CD14-positive monocyte (primary cell): Measurements from ENCODE around the gene PAFAH2. TPM values are rescaled to one million over a fixed set of nuclear protein-coding genes. Genes with fewer than 3 reads are reported as not detected.
A peak's percentile ranks its signal among the peaks of the same experiment; 100 is the strongest.

Experiments
- DNase-seq, 3 donors: peaks; one replicate each; pipeline ENCODE4 v3.0.0-alpha.2; 2011 to 2022
- H2AFZ ChIP-seq: 2 replicates; pipeline ENCODE4 v1.6.0; 2012; ENCODE audit warnings: mild to moderate bottlenecking, low read depth, low read length, inconsistent platforms; ENCODE audit not compliant: insufficient read depth, poor library complexity, severe bottlenecking
- H3K27ac ChIP-seq, 2 donors: 1 replicate in 1 of 2; 2 replicates in 1 of 2; pipeline ENCODE4 v1.5.1; 2012 to 2013; ENCODE audit warnings: low read length in 2 of 2, control low read depth in 1 of 2, inconsistent platforms in 1 of 2, low read depth in 1 of 2, mild to moderate bottlenecking in 1 of 2
- H3K27me3 ChIP-seq, 2 donors: one replicate each; pipeline versions ENCODE4 v1.6.0 to v1.6.1; 2011 to 2013; ENCODE audit warnings: low read length in 2 of 2; ENCODE audit not compliant: control insufficient read depth in 2 of 2, insufficient read depth in 2 of 2
- H3K36me3 ChIP-seq, 2 donors: replicated peaks in 1 of 2; 1 replicate in 1 of 2; 2 replicates in 1 of 2; pipeline versions ENCODE4 v1.5.1 to v1.6.1; 2012 to 2013; ENCODE audit warnings: low read length in 2 of 2, control low read depth in 1 of 2, inconsistent platforms in 1 of 2, mild to moderate bottlenecking in 1 of 2; ENCODE audit not compliant: insufficient read depth in 2 of 2, control insufficient read depth in 1 of 2
- H3K4me1 ChIP-seq, 2 donors: 1 replicate in 1 of 2; 2 replicates in 1 of 2; pipeline versions ENCODE4 v1.5.1 to v1.6.1; 2012 to 2013; ENCODE audit warnings: low read length in 2 of 2, control low read depth in 1 of 2, inconsistent platforms in 1 of 2, mild to moderate bottlenecking in 1 of 2, moderate library complexity in 1 of 2; ENCODE audit not compliant: insufficient read depth in 2 of 2, control insufficient read depth in 1 of 2
- H3K4me2 ChIP-seq: replicated peaks from 2 replicates; pipeline ENCODE3; 2012; ENCODE audit warnings: low read length, moderate library complexity, mild to moderate bottlenecking; ENCODE audit not compliant: poor library complexity, severe bottlenecking; ENCODE audit errors: extremely low read depth
- H3K4me3 ChIP-seq, 3 experiments: fragments of 200-600 bp in 1 of 3; sonication (generic) in 1 of 3; replicated peaks in 1 of 3; 1 replicate in 2 of 3; 2 replicates in 1 of 3; pipeline ENCODE4 v1.5.1; 2011 to 2013; ENCODE audit warnings: low read length in 3 of 3, mild to moderate bottlenecking in 3 of 3, control low read depth in 2 of 3, low read depth in 2 of 3, inconsistent platforms in 1 of 3, moderate library complexity in 1 of 3
- H3K79me2 ChIP-seq: 2 replicates; pipeline ENCODE4 v1.6.0; 2012; ENCODE audit warnings: mild to moderate bottlenecking, control low read depth, inconsistent platforms, low read length, moderate library complexity; ENCODE audit not compliant: insufficient read depth
- H3K9ac ChIP-seq: 2 replicates; pipeline ENCODE4 v1.6.0; 2017; ENCODE audit warnings: low read length, mild to moderate bottlenecking; ENCODE audit not compliant: insufficient read depth, poor library complexity, severe bottlenecking
- H3K9me3 ChIP-seq, 2 donors: replicated peaks in 1 of 2; 1 replicate in 1 of 2; 2 replicates in 1 of 2; pipeline versions ENCODE4 v1.5.1 to v1.6.1; 2012 to 2013; ENCODE audit warnings: low read length in 2 of 2, control low read depth in 1 of 2; ENCODE audit not compliant: control insufficient read depth in 1 of 2, insufficient read depth in 1 of 2
- H4K20me1 ChIP-seq: 2 replicates; pipeline ENCODE4 v1.6.0; 2012; ENCODE audit warnings: mild to moderate bottlenecking, low read length, control low read depth, moderate library complexity; ENCODE audit not compliant: insufficient read depth
- H3K27ac Mint-ChIP-seq, 7 donors: one replicate each; pipeline ENCODE4 v1.8.0; 2020; ENCODE audit warnings: mild to moderate bottlenecking in 7 of 7, mixed read lengths in 7 of 7, moderate library complexity in 6 of 7, inconsistent platforms in 2 of 7
- H3K27me3 Mint-ChIP-seq, 3 donors: one replicate each; pipeline ENCODE4 v1.8.0; 2021 to 2022; ENCODE audit warnings: low read depth in 3 of 3, mild to moderate bottlenecking in 3 of 3, mixed read lengths in 3 of 3, moderate library complexity in 3 of 3, inconsistent platforms in 1 of 3
- H3K36me3 Mint-ChIP-seq, 2 donors: one replicate each; pipeline ENCODE4 v1.8.0; 2020; ENCODE audit warnings: mixed read lengths in 2 of 2, inconsistent platforms in 1 of 2, mild to moderate bottlenecking in 1 of 2
- H3K4me1 Mint-ChIP-seq: one replicate; pipeline ENCODE4 v1.8.0; 2020; ENCODE audit warnings: mild to moderate bottlenecking, mixed read lengths
- H3K4me3 Mint-ChIP-seq, 2 donors: one replicate each; pipeline ENCODE4 v1.8.0; 2020; ENCODE audit warnings: mild to moderate bottlenecking in 2 of 2, mixed read lengths in 2 of 2, moderate library complexity in 1 of 2
- H3K9me3 Mint-ChIP-seq, 7 donors: one replicate each; pipeline ENCODE4 v1.8.0; 2020 to 2022; ENCODE audit warnings: mixed read lengths in 7 of 7, mild to moderate bottlenecking in 6 of 7, moderate library complexity in 6 of 7, inconsistent platforms in 2 of 7
- WGBS: methylation state at CpG from one replicate; pipeline ENCODE4 v1.1.5; 2013; ENCODE audit warnings: missing lambda C conversion rate; ENCODE audit not compliant: insufficient coverage; 5-methylcytosine and 5-hydroxymethylcytosine counted together
- intact Hi-C, 2 donors: fragments of 100-400 bp; cut with micrococcal nuclease; formaldehyde crosslinking; loops; one replicate each; pipeline versions ENCODE4 v1.15.0 to v1.15.1; 2023
- polyA plus RNA-seq, 3 donors: library from polyadenylated mRNA; depleted of rRNA in 1 of 3; unstranded in 2 of 3; stranded (reverse) in 1 of 3; fragments of 300-500 nt in 2 of 3; fragments of >200 nt in 1 of 3; fragmentation: Illumina TruSeq in 2 of 3; gene quantifications; 1 replicate in 2 of 3; 2 replicates in 1 of 3; pipeline ENCODE4 v1.2.3, GENCODE V29; 2012 to 2021
- TF ChIP-seq, protein P1 (sequence below): fragments of 200-600 bp; IDR thresholded peaks from one replicate; pipeline ENCODE4 v1.8.0; 2022; ENCODE audit warnings: antibody characterized with exemption, mild to moderate bottlenecking

Gene PAFAH2
- polyA plus RNA-seq, 3 donors: 6.4 to 9.2 (median 6.8) TPM

DNA sequence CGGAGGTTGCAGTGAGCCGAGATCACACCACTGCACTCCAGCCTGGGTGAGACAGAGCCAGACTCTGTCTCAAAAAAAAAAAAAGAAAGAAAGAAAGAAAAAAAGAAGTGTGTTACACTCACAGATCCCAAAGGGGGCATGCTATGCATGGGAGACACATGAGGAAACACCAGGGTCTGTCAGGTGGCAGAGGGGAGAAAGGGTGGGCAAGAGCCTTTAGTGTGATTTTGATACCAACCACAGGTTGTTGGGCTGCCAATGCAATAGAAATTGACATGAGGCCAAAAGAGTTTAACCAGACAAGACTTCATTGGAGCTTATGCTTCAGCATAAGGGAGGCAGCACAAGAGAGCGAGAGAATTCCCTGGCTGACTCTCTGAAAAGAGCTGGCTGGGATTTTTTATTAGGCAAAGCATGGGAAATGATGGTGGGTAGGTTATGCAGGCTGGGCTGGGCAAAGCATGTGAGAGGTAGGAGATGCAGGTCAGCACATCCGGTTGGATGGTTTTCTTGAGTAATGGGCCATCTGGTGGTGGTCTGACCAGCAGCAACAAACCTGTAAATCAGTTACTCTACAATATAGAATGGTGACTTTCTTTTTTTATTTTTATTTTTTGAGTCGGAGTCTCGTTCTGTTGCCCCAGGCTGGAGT is 12.1 kb upstream of the PAFAH2 start:
- Histone ChIP-seq H3K27me3 (no peaks in the 10 kb centered on the region), H3K4me3 (no peak overlapping the region), H3K4me1 (peaks cover 18% of the 10 kb centered on the region in 2 donors), H2AFZ (no peak overlapping the region), H3K79me2 (no peaks in the 10 kb centered on the region), H3K9ac (no peak overlapping the region), H4K20me1 (no peaks in the 10 kb centered on the region), H3K4me2 (no peak overlapping the region), H3K36me3 (no peaks in the 10 kb centered on the region), H3K9me3 (no peaks in the 10 kb centered on the region), H3K27ac (no peak overlapping the region)
- Mint-ChIP-seq H3K9me3 (peaks cover 0 to 3% (median 0%) of the 10 kb centered on the region in 7 donors), H3K4me1 (peaks cover 15% of the 10 kb centered on the region), H3K27ac (peak overlapping the region in 1 of 7 donors; percentile 28), H3K36me3 (no peaks in the 10 kb centered on the region), H3K27me3 (peaks cover 0 to 2% (median 2%) of the 10 kb centered on the region in 3 donors), H3K4me3 (no peak overlapping the region)
- WGBS: 100% methylated on average over 4 of the region's 6 CpGs
- no peak for DNase-seq
- TF ChIP-seq, protein P1, sequence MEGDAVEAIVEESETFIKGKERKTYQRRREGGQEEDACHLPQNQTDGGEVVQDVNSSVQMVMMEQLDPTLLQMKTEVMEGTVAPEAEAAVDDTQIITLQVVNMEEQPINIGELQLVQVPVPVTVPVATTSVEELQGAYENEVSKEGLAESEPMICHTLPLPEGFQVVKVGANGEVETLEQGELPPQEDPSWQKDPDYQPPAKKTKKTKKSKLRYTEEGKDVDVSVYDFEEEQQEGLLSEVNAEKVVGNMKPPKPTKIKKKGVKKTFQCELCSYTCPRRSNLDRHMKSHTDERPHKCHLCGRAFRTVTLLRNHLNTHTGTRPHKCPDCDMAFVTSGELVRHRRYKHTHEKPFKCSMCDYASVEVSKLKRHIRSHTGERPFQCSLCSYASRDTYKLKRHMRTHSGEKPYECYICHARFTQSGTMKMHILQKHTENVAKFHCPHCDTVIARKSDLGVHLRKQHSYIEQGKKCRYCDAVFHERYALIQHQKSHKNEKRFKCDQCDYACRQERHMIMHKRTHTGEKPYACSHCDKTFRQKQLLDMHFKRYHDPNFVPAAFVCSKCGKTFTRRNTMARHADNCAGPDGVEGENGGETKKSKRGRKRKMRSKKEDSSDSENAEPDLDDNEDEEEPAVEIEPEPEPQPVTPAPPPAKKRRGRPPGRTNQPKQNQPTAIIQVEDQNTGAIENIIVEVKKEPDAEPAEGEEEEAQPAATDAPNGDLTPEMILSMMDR: no peak
- intact Hi-C loops: no loop called here

DNA sequence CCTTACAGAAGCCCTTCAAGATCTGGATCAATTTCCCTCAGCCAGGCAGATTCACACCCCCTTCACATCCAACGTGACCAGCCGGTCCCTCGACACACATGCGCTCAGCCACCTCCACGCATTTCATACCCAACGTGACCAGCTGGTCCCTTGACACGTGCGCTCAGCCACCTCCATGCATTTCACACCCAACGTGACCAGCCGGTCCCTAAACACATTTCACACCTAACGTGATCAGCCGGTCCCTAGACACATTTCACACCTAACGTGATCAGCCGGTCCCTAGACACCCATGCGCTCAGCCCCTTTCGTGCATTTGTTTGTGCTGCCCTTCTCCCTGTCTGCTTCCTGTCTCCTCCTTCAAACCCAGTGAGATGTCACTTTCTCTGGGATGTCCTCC is 8.8 kb upstream of the PAFAH2 start:
- Histone ChIP-seq H3K4me3 (no peak overlapping the region), H3K79me2 (no peaks in the 10 kb centered on the region), H3K27me3 (no peaks in the 10 kb centered on the region), H3K4me2 (no peak overlapping the region), H3K9me3 (no peaks in the 10 kb centered on the region), H3K27ac (no peak overlapping the region), H3K4me1 (peaks cover 15 to 16% of the 10 kb centered on the region in 2 donors), H3K9ac (no peak overlapping the region), H4K20me1 (no peaks in the 10 kb centered on the region), H3K36me3 (no peaks in the 10 kb centered on the region), H2AFZ (no peak overlapping the region)
- TF ChIP-seq, protein P1: no peak
- intact Hi-C loops: no loop called here
- Mint-ChIP-seq H3K4me1 (peaks cover 19% of the 10 kb centered on the region), H3K27me3 (peaks cover 2 to 5% (median 2%) of the 10 kb centered on the region in 3 donors), H3K9me3 (no peaks in the 10 kb centered on the region), H3K36me3 (no peaks in the 10 kb centered on the region), H3K4me3 (no peak overlapping the region), H3K27ac (no peak overlapping the region)
- DNase-seq: no peak
- WGBS: 97% methylated on average over 16 of the region's 16 CpGs
